DOHH2 (cell line): ENCODE data around the gene CAPN3.

Experiments
- CTCF ChIP-seq: fragments of 200-600 bp; sonication (generic); IDR thresholded peaks from one replicate; pipeline ENCODE4 v1.5.1; 2014; ENCODE audit warnings: antibody characterized with exemption, mild to moderate bottlenecking, low read depth, low read length; ENCODE audit not compliant: poor library complexity, severe bottlenecking
- EZH2phosphoT487 ChIP-seq: fragments of 200-600 bp; sonication (generic); IDR thresholded peaks from 2 replicates; pipeline ENCODE4 v1.6.1; 2017; ENCODE audit warnings: borderline replicate concordance, mild to moderate bottlenecking, antibody characterized with exemption, low read length, moderate library complexity, mixed read lengths

- no peak for TF ChIP-seq EZH2phosphoT487
- TF ChIP-seq CTCF = no peak
These were observed 43.8 kb upstream of the CAPN3 start for GRCh38 chr15:42315521-42315920.
